C1 segment of cervical spinal cord (tissue), 14 donors: Measurements from ENCODE around the gene TBCA.

Experiments used
- DNase-seq, 14 donors: peaks; one replicate each; lab custom pipeline; 2025; lab: John Stamatoyannopoulos, UW

Gene TBCA

GRCh38 chr5:77643654-77644370 is 132.3 kb downstream of the TBCA start:
- no peak for DNase-seq

GRCh38 chr5:77642738-77643653 is 133.1 kb downstream of the TBCA start:
- no peak for DNase-seq

GRCh38 chr5:77641963-77642737 is 134.0 kb downstream of the TBCA start:
- no peak for DNase-seq

DNA sequence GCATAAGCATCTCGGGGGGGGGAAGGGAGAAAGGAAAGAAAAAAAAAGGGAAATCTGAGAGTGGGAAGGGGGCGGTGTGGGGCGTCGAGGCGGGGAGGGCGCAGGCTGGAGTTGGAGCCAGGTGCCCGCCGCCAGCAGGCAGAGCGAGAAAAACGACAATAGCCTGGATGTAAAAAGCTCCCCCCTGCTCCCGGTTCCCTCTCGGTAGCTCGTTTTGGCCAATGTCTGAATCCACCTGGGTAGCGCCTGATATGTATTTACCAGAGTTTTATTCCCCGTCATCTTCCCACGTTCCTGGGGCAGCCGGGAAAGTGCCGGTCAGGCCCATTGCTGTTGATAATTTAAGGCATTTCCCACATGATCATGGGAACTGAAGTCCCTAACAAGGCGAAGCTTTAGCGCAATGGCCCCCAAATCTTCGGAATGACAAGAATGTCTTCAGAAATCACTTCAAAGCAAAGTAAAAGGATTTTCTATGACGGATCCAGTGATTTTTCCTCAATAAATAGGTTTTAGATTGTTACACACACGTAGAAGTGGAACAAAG is 134.7 kb downstream of the TBCA start:
- no peak for DNase-seq
